G401.6 (cell line): ENCODE data around the gene PGM5.
A peak's percentile ranks its signal among the peaks of the same experiment; 100 is the strongest.

ENCODE experiments used
- FAIRE-seq: peaks from 2 replicates; lab custom pipeline; 2012; peaks lifted over from hg19 to GRCh38; lab: Jason Lieb, UNC

Gene PGM5

GRCh38 chr9:68497629-68498028 is 141.2 kb downstream of the PGM5 start:
- FAIRE-seq: no peak

DNA sequence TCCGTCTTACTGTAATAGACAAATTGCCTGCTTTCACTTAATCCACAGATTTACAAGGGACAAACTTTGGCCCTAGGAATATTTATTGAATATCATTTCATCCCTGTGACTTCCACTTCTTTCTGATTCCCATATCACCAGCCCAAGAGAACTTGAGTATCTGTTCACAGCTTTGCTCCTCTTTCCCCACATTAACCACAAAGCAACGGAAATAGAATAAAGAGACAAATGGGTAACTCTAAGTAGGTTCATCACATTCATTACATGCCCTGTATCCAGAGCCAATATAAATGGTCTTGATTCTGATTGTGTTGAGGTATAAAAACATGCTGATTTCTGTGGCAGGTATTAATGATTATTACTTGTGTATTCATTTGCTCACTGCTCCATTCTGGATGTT is 142.4 kb downstream of the PGM5 start:
- FAIRE-seq: no peak

- no peak for FAIRE-seq
These were observed 144.3 kb downstream of the PGM5 start for GRCh38 chr9:68500457-68501381.

GRCh38 chr9:68502279-68502678 is 145.9 kb downstream of the PGM5 start:
- no peak for FAIRE-seq

- FAIRE-seq: no peak
These were observed 149.4 kb downstream of the PGM5 start for GRCh38 chr9:68505681-68506409.

GRCh38 chr9:68506551-68506950 is 150.1 kb downstream of the PGM5 start:
- FAIRE-seq: no peak

- peak; percentile 79 for FAIRE-seq
These were observed 150.9 kb downstream of the PGM5 start for GRCh38 chr9:68507130-68507805.

DNA sequence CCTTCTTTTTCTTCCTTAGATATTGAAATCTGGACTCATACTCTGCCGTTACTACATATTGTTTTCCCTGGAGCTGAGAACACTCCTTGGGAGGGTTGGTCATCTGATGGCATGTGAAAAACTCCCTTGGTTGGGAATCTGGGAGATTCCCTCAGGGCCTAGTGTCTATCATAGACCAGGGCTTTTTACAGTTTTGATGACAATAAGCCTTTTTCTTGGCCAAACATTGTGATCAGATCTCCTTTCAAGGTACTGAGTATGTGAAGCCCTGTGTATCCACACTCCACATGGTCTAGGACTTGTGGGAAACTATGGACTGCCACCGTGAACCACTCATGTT is 151.4 kb downstream of the PGM5 start:
- FAIRE-seq: no peak

DNA sequence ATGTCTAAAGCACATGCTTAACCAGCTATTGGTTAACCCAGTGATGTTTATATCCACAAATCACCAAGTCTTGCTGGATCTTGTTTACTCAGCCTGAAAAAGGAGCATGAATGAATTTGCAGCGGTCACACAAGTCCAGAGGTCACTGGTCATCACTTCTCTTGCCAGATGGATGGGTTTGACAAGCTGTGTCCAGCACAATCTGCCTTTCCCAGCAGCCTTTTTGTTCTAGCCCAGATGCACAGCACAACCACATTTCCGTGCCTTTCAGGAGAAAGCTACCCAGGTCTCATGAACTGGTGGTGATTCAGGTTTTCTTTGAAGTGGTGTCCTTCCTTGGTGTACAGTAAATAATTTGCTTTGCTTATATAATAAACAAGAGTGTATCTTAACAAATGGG is 152.1 kb downstream of the PGM5 start:
- FAIRE-seq: no peak

GRCh38 chr9:68509689-68510088 is 153.3 kb downstream of the PGM5 start:
- no peak for FAIRE-seq

DNA sequence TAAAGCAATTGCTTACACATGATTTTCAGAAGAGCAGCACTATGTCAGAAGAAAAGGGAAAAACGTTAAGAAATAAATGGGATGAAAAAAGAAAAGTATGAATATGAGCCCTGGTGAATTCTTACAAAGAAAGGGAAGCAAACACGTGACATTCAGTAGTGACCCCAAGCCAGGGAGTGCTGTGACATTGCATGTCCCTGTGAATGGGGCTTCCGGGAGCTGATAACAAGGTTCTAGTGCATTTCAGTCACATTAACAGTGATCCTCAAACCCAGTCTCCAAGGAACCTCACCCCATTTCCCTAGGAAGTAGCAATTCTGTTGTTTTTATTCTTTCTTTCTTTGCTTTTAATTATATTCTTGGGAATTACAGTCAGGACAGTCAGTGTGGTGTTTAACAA is 157.0 kb downstream of the PGM5 start:
- FAIRE-seq: no peak

GRCh38 chr9:68513981-68514380 is 157.6 kb downstream of the PGM5 start:
- no peak for FAIRE-seq

GRCh38 chr9:68515326-68516017 is 159.1 kb downstream of the PGM5 start:
- no peak for FAIRE-seq

DNA sequence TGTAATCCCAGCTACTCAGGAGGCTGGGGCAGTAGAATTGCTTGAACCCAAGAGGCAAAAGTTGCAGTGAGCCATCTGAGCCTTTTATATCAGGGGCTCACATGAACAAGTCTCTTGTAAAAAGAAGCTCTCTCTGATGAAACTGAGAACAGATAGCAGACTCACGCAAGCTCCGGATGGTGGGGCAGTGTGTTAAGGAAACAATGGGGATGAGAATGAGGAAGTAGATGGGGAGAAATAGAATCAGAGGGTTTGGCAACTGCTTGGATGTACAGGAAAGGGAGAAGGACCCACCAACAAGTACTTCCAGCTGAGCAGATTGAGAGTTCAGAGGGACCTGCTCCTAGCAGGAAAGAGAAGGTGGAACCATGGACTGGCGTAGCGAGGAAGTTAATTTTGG is 165.7 kb downstream of the PGM5 start:
- no peak for FAIRE-seq

- FAIRE-seq: no peak
These were observed 166.5 kb downstream of the PGM5 start for GRCh38 chr9:68522954-68523353.

GRCh38 chr9:68523367-68523936 is 167.0 kb downstream of the PGM5 start:
- FAIRE-seq: no peak

DNA sequence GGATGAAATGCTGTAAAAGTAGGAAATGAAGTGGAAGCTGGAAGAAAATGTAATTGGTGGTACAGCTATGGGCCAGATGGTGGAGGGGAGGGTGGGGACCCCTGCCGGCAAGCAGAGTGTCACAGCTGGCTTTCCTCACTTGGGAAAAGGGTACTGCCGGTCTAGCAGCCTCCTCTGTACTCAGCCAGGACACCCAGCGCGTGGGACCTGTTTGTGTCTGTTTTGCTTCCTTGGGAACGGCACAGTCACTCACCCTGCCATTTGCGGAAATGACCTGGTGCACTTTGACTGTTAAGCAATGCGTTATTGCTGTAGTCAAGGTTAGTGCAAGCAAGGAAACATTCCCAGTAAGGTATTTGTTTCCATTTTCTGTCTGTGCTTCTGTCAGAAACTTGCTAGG is 174.2 kb downstream of the PGM5 start:
- no peak for FAIRE-seq

GRCh38 chr9:68532131-68532530 is 175.7 kb downstream of the PGM5 start:
- no peak for FAIRE-seq

DNA sequence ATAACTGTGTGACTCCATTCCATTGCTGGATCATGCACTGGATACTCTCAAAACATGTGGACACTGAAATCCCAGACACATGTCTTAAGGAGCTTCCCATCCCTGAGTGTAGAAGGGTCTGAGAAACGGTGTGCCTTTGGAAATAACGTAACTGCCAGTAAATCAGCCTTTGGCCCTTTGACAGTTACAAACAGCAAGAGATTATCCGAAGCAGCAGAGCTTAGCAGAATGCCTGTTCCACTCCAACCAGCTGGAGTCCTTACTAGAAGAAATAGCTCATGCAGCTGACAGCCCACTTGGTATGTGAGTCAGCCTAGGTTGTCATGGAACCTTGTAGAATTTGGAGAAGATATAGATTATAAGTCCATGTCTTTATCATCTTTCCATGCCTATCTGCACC is 177.3 kb downstream of the PGM5 start:
- no peak for FAIRE-seq

GRCh38 chr9:68536876-68537615 is 180.6 kb downstream of the PGM5 start:
- no peak for FAIRE-seq

- no peak for FAIRE-seq
These were observed 181.1 kb downstream of the PGM5 start for GRCh38 chr9:68537616-68537880.

DNA sequence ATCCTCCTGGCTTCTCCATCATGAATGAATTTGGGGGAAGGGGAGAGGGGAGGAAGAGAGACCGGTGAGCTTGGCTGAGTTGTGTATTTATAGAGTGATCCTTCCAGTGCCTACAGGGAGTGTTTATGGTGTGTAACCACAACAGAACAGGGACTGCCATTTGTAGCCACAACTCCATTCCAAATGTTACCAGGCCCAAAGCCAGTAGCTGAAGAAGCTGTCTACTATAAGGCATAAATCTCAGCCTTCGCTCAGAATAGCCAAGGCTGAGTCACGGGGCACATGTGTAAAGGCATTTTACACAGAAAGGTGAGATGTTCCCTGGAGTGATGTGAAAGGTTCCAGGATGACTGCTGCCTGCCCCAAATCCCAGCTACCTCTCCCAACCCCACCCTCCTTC is 181.8 kb downstream of the PGM5 start:
- FAIRE-seq: no peak
